GM18517 (cell line): ENCODE results near the gene SELENOF.
"Not testable (repeated sequence)": the region's sequence is repeated elsewhere in the genome, so short reads cannot be mapped to it uniquely, and the experiment has no call there.

ENCODE experiments used
- ATAC-seq: cut with Tn5 transposase; IDR thresholded peaks from one replicate; pipeline ENCODE4 v1.9.1; 2021; ENCODE audit warnings: mild to moderate bottlenecking, moderate library complexity; ENCODE audit not compliant: unreplicated experiment

SELENOF gene

DNA sequence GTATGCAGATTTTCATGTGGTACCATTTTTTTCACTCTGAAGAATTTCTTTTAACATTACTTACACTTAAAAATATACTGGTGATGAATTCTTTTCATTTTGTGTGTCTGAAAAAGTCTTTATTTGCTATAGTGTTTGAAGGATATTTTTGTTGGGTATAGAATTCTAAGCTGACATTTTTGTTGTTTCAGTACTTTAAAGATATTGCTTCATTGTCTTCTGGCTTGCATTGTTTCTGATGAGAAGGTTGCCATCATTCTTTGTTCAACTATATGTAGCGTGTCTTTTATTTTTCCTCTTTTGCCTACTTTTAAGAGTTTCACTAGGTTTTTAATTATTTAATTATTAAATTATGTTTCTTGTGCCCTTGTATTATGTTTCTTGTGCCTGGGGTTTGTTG lies 8.5 kb upstream of the SELENOF start:
- no peak for ATAC-seq

DNA sequence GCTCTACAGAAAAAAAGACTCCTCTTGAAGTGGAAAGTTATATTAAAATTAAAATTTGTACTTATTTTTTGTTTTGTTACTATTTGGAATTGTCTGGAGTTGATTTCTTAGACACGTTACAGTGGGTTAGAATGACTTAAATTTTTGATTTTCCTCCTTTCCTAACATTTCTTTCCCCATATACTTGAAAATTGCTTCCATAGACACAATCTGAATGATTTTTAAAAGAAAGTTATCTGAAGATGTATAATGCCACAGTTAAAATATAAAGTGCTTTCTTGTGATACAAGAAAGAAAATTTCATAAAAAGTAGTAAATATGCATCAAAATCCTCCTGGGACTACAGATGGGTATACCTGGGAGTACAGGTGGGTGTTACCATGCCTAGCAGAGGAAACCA lies 2.8 kb upstream of the SELENOF start:
- no peak for ATAC-seq

DNA sequence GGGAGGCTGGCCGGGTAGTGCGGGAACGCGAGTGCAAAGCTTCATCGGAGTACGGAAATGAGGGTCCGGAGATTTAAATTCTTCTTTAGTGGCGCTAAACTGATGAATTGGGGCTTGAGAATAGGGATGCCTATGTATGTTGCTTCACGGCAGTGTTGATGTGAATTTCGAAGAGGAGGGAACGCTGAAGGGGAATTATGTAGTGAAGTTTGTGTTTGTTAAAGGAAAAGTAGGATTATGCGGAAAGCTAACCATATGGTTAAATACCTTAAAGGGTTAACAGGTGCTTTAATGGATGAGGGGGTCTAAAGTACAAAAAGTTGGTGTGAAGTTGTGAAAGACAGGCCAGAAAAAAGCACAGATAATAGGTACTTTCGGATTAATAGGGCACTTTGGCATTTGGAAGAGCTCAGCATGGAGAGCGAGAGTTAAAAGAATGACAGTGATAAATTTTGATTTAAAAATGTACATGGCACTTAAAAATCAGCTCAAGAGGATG lies 1.9 kb upstream of the SELENOF start:
- no peak for ATAC-seq

DNA sequence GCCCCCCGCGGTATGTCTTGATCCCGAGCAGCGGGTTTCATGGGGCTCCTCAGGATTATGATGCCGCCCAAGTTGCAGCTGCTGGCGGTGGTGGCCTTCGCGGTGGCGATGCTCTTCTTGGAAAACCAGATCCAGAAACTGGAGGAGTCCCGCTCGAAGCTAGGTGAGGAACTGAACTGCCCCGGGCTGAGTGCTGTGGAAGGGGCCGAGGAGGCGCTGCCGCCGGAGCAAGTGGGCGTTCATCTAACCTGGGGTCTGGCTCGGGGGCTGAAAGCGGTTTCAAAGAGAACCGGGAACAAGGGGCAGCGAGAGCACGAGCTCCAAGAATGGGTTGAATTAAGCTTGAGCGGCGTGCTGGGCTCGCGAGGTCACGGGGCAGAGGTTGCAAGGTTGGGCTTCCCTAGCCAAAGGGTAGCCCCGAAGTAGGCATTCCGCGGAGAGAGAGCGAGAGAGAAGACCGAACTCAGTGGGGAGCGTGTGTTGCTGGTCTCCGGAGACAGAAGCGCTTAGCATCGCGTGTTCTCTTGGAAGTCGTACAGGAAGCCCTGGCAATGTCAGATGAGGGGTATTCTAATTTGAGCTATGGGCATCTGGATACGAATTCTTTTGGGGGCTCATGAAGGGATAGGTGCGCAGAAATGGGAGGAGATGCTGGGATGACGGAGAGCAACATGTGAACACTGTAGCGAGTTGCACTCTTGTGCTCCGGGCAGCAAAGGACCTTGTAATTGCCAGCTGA lies 1.2 kb upstream of the SELENOF start:
- peak; percentile 31 for ATAC-seq

DNA sequence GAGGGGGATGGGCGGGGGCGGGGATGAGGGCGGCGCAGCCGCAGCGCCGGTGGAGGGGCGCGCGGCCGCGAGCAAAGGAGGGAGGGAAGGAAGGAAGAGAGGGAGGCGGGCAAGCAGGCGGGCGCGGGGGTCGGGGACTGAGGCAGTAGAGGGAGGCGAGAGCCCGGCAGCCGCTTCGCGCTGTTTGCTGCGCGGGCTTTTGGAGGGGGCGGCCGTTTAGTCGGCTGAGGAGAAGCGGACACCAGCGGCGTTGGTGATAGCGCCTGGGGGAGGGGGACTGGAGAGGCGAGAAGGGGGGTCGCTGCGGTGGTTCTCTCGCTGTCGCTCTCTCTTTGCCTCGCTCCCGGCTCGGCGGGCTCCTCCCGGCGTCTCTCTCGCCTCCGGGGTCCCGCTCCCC lies 673 bp upstream of the SELENOF start, which contains the start of gene HS2ST1:
Gene HS2ST1, plus strand, starts transcription at position 35 of the 397 bp plus-strand sequence.
- ATAC-seq = no peak

DNA sequence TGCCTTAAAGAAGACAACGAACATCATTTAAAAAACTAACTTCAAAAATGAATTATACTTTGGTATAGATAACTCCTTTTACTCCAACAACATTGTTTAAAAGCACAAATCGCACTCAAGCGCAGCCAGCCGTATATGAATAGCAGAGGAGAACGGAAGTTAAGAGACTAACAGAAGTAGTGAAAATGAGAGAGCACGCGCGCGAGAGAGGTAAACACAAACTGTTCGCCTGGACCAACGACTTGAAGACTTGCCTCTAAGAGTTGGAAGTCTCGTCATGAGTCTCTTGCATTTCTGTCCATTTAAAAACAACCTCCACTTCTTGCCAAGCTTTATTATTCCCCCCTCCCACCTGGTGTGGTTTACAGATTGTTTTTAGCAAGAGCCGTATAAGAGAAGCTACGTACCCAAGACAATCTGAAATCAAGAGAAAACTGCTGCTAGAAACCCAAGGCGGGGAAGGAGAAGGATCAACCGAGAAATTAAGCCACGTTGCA lies 479 bp downstream of the SELENOF start:
- peak; percentile 31 for ATAC-seq

DNA sequence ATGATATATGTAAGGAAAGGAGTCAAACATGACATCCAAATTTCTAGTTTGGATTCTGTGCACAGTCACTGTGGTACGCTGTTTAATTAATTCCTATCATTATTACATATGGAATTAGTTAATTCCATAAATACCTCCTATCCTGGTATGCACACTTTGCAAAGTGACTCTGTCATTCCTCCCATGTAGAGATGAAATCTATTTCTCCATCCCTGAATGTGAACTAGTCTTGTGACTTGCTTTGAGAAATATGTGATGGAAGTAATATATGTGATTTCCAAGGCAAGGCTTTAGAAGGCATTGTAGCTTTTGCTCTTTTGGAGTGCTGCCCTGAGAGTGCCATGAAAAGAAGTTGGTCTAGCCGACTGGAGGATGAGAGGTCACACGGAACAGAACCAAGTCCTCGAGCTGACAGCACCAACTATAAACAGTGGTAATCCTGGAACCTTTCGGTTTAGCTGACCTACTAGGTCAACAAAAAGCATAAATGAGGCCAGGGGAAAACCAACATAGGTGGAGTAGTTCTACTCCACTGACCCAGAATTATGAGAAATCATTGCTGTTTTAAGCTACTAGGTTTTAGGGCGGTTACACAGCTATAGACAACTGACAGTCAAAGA lies 1.5 kb downstream of the SELENOF start:
- no peak for ATAC-seq

DNA sequence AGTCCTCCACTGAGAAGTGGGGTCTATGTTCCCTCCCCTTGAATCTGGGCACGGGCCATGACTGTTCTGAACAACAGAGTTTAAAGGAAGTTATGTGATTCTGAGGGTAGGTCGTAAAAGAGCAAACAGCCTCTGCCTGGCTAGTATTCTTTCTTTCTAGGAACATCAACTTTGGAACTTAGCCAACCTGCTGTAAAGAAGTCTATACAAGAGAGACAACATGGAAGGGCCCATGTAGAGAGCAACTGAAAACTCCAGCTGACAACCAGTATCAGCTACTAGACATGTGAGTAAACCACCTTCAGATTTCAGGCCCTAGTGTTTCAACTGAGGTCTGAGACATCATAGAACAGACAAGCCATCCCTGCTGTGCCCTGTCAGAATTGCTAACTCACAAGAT lies 7.5 kb downstream of the SELENOF start:
- ATAC-seq = no peak

DNA sequence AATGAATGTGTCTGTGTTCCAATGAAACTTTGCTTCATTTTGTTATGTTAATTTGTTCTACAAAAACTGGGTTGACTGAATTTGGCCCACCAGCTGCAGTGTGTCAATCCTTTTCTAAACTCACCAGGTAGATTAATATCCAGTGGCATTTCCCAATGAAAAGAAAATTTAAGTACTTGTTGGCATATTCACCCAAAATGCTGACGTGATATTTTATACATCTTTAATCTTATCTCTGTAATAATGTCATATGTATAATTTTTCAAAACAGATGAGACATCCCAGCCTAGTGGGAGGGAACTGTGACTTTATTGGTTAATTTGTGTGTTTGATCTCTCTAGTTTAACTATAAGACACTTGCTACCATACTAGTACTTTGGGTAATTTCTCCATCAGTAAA lies 8.1 kb downstream of the SELENOF start:
- ATAC-seq = no peak

DNA sequence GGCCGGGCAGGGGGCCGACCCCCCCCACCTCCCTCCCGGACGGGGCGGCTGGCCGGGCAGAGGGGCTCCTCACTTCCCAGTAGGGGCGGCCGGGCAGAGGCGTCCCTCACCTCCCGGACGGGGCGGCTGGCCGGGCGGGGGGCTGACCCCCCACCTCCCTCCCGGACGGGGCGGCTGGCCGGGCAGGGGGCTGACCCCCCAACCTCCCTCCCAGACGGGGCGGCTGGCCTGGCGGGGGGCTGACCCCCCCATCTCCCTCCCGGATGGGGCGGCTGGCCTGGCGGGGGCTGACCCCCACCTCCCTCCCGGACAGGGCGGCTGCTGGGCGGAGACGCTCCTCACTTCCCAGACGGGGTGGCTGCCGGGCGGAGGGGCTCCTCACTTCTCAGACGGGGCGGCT lies 14.5 kb downstream of the SELENOF start:
- not testable (repeated sequence) for ATAC-seq

DNA sequence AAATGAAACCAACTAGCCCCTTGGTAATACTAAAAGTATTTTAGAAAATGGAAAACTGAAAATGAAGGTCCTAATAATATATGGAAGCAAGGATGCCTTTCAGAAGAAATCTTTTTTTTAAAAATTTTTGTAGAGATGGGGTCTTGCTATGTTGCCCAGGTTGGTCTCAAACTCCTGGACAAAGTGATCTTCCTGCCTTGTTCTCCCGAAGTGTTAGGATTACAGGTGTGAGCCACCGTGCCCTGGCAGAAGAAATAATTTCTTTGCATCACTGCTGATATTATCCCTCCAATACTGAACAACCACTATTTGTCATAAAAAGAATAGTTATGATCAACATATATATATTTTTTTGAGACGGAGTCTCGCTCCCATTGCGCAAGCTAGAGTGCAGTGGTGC lies 25.6 kb downstream of the SELENOF start:
- ATAC-seq = no peak

DNA sequence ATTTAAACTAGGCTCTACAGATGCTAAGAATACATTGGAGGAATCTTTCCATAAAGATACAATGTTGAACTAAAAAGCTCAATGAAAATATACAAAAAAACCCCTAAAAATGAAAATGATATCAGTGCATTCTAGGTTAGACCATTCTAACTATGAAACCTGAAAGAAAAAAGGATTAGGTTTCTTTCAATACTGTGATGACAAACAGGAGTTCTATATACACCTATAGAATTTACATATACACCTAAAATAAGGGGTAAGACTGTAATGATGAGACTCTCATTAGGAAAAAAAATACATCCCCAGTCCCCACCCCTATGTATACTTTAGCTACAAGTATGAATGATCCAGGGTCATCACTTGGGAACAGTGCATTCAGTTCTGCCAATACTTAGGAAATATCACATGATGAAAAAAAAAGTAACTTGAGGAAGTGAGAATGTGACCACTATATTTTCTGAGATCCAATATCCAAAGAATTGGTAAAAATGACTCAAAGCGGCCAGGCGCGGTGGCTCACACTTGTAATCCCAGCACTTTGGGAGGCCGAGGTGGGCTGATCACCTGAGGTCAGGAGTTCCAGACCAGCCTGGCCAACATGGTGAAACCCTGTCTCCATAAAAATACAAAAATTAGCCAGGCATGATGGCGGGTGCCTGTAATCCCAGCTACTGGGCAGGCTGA lies 26.3 kb downstream of the SELENOF start:
- peak; percentile 66 for ATAC-seq

DNA sequence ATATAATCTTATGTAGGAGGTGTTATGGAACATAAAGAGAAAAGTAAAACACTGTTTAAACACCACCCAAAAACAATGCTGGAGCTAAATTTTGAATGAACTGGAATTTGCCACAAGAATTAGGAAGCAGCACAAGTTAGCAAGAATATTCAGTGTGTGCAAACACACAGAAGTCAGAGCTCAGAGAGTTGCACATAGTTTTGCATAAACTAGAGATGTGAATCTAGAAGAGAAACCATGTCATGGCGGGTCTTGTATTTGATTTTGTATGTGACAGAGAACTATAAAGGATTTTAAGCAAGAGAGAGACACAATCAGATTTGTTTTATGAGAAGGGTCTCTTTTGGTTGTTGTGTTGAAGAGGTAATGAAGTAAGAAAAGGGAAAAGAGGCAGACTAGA lies 38.2 kb downstream of the SELENOF start:
- no peak for ATAC-seq

DNA sequence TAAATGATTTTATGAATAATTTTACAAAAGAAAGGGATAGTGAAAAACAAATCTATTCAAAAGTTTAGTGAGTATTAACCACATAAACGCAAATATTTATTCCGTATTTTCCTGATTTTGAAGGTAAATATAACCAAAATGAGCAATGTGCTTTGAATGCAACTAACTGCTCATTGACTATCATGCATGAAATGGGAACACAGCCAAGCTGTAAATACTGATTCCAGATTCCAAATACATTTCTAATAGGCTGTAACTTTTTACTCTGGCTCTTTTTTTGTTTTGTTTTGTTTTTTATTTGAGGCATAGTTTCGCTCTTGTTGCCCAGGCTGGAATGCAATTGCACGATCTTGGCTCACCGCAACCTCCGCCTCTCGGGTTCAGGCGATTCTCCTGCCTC lies 41.8 kb downstream of the SELENOF start:
- no peak for ATAC-seq

DNA sequence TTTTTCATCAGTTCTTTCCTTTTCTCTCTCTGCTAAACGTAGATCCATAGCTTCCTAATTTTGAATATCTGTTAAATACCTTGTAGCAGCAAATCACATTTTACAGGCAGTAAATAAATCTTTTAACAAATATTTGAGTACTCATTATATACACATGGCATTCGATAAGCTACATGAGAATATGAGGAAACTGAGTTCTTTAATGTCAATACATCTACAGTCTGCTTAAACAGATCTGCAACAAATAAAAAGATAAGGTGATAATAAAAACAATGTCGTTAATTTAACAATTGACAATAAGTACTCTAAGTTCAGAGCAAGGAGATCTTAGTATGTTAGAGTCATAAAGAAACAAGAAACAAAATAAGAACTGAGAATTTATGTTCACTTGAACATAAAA lies 42.9 kb downstream of the SELENOF start:
- ATAC-seq = no peak

DNA sequence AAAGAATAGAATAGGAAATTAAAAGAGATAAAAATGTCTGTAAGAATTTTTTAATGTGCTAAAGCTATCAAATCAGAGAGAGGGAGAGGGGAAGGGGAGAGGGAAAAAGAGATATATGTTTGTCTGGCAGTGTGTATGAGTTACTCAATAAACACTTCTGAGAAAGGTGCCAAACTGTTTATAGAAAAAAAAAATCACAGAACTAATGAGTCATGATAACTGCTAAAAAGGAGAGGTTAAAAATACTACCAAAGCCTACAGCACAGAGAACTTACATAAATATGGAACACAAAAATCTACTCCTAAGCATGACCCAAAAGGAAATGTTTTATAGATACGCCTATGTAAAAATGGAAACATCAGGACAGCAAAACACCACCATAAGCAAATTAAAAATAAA lies 45.4 kb downstream of the SELENOF start:
- no peak for ATAC-seq

DNA sequence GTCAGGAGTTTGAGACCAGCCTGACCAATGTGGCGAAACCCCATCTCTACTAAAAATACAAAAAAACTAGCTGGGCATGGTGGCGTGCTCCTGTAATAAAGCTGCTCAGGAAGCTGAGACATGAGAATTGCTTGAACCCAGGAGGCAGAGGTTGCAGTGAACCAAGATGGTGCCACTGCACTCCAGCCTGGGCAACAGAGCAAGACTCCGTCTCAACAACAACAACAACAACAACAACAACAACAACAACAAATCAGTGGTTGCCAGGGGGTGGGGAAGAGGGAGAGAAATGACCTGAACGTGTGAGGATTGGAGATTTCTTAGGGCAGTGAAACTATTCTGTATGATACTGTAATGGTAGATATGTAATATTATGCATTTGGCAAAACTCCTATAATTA lies 46.6 kb downstream of the SELENOF start:
- not testable (repeated sequence) for ATAC-seq

DNA sequence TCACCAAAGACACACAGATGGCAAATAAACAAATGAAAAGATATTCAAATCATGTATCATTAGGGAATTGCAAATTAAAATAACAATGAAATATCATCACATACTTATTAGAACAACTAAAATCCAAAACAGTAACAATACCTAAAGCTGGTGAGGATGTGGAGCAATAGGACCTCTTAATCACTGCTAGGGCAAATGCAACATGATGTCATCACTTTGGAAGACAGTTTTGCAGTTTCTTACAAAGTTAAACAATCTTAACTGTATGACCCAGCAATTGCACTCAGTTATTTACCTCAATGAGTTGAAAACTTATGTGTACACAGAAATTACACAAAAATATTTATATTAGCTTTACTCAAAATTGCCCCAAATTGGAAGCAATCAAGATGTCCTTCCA lies 47.3 kb downstream of the SELENOF start:
- ATAC-seq = peak; percentile 24

DNA sequence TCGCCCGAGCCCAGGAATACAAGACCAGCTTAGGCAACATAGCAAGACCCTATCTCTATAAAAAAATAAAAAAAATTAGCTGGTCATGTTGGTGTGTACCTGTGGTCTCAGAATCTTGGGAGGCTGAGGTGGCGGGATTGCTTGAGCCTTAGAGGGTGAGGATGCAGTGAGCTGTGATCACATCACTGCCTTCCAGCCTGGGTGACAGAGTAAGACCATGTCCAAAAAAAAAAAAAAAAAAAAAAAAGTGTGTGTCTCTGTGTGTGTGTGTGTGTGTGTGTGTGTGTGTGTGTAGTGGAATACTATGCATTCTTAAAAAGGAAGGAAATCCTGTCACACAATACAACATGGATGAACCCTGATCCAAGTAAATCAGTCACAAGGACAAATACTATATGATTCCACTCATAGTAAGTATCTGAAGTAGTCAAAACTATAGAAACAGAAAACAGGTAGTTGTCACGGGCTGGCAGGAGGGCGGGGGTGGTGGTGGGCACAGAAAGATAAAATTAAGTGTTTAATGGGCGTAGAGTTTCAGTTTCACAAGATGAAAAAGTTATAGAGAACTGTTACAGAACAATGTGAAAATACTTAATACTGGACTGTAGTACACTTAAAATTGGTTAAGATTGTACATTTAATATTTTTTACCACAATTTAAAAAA lies 47.8 kb downstream of the SELENOF start:
- ATAC-seq = peak; percentile 70

DNA sequence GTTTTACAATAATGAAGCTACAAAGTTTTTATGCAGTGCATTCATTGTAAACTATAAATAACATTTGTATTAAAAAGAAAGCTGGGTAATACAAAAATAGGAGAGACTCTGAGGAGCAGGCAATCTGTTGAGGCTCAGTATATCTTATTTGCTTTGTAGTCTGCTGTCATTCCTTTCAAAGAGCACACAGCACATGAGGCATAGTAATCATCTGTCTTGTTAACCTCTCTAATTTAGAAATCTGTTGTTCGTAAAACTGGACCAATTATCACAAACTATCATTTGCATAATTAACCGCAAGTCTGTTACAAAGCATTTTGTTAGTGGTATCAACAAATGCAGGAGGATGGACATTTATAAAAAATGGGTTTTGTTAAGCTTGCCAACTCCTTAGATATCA lies 51.0 kb downstream of the SELENOF start:
- no peak for ATAC-seq

DNA sequence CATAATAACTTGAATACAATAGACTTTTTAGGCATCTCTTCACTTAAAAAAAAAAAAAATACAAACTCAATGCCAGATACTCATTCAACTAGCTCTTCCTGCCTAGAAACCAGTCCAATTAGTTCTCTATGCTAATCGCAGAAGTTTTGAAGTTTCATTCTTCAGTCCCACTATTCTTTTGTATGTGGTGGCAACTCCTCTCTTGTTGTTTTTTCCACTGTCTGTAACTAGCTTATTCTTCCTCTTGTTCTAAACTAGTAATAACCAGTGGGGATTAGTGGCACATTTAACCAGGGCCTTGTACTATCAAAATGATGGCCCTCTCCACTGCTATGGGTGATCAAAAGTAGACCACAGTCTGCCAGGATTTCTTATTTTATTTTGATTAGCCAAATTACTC lies 52.5 kb downstream of the SELENOF start:
- no peak for ATAC-seq
